Neural progenitor cell (in vitro differentiated cells): ENCODE measurements around the gene MAD2L1BP. TPM values are rescaled to one million over a fixed set of nuclear protein-coding genes. Genes with fewer than 3 reads are reported as not detected.

Experiments
- DNase-seq: peaks from one replicate; pipeline ENCODE4 v3.0.0-alpha.2; 2016; ENCODE audit warnings: low spot score
- H2AFZ ChIP-seq: fragments of 200-600 bp; sonication (generic); replicated peaks from 2 replicates; pipeline ENCODE4 v1.6.1; 2016; ENCODE audit warnings: antibody characterized with exemption
- H3F3A ChIP-seq: fragments of 200-600 bp; sonication (generic); 2 replicates; pipeline ENCODE4 v1.6.1; 2016; ENCODE audit warnings: antibody characterized with exemption, low read depth
- H3K27ac ChIP-seq: fragments of 200-600 bp; sonication (generic); 2 replicates; pipeline ENCODE4 v1.5.1; 2016; ENCODE audit warnings: mild to moderate bottlenecking
- H3K27me3 ChIP-seq: fragments of 200-600 bp; sonication (generic); 2 replicates; pipeline ENCODE4 v1.6.1; 2016; ENCODE audit warnings: mild to moderate bottlenecking, moderate library complexity
- H3K36me3 ChIP-seq: fragments of 200-600 bp; sonication (generic); 2 replicates; pipeline ENCODE4 v1.5.1; 2016
- H3K4me1 ChIP-seq: fragments of 200-600 bp; sonication (generic); 2 replicates; pipeline ENCODE4 v1.6.1; 2016; ENCODE audit warnings: mixed run types
- H3K4me2 ChIP-seq: fragments of 200-600 bp; sonication (generic); 2 replicates; pipeline ENCODE4 v1.6.1; 2016
- H3K4me3 ChIP-seq: fragments of 200-600 bp; sonication (generic); 2 replicates; pipeline ENCODE4 v1.5.1; 2016
- H3K79me2 ChIP-seq: fragments of 200-600 bp; sonication (generic); 2 replicates; pipeline ENCODE4 v1.6.1; 2016; ENCODE audit warnings: low read depth
- H3K9ac ChIP-seq: fragments of 200-600 bp; sonication (generic); 2 replicates; pipeline ENCODE4 v1.6.1; 2016
- H3K9me3 ChIP-seq: fragments of 200-600 bp; sonication (generic); 2 replicates; pipeline ENCODE4 v1.5.1; 2016; ENCODE audit warnings: low read depth
- H4K20me1 ChIP-seq: fragments of 200-600 bp; sonication (generic); 2 replicates; pipeline ENCODE4 v1.6.1; 2016; ENCODE audit warnings: low read depth
- H3K27ac Mint-ChIP-seq: 3 replicates; pipeline ENCODE4 v1.8.0; 2021; ENCODE audit warnings: mixed read lengths
- H3K27me3 Mint-ChIP-seq: 2 replicates; pipeline ENCODE4 v1.8.0; 2022; ENCODE audit warnings: low read depth, mild to moderate bottlenecking, inconsistent platforms, moderate library complexity, mixed read lengths; ENCODE audit not compliant: insufficient read depth
- H3K36me3 Mint-ChIP-seq: 3 replicates; pipeline ENCODE4 v1.8.0; 2021; ENCODE audit warnings: mixed read lengths
- H3K4me1 Mint-ChIP-seq: 3 replicates; pipeline ENCODE4 v1.8.0; 2021; ENCODE audit warnings: mixed read lengths
- H3K4me3 Mint-ChIP-seq: 3 replicates; pipeline ENCODE4 v1.8.0; 2021; ENCODE audit warnings: mild to moderate bottlenecking, moderate library complexity, mixed read lengths
- H3K9me3 Mint-ChIP-seq: 3 replicates; pipeline ENCODE4 v1.8.0; 2020; ENCODE audit warnings: mixed read lengths
- EZH2 ChIP-seq: fragments of 200-600 bp; sonication (generic); IDR thresholded peaks from 2 replicates; pipeline ENCODE4 v1.6.1; 2017; ENCODE audit warnings: antibody characterized with exemption, mild to moderate bottlenecking, moderate library complexity
- EZH2phosphoT487 ChIP-seq: fragments of 200-600 bp; sonication (generic); IDR thresholded peaks from 2 replicates; pipeline ENCODE4 v1.6.1; 2017; ENCODE audit warnings: antibody characterized with exemption
- total RNA-seq: library from RNA; depleted of rRNA; stranded (reverse); fragments of >200 nt; gene quantifications from 2 replicates; pipeline ENCODE4 v1.2.3, GENCODE V29; 2015; ENCODE audit warnings: low replicate concordance
- TF ChIP-seq, protein P1 (sequence below): fragments of 200-600 bp; sonication (generic); IDR thresholded peaks from 2 replicates; pipeline ENCODE4 v1.5.1; 2017; ENCODE audit warnings: antibody characterized with exemption, mild to moderate bottlenecking

The MAD2L1BP gene
- total RNA-seq, 1 donor from 2014 or later = 52.0 TPM

DNA sequence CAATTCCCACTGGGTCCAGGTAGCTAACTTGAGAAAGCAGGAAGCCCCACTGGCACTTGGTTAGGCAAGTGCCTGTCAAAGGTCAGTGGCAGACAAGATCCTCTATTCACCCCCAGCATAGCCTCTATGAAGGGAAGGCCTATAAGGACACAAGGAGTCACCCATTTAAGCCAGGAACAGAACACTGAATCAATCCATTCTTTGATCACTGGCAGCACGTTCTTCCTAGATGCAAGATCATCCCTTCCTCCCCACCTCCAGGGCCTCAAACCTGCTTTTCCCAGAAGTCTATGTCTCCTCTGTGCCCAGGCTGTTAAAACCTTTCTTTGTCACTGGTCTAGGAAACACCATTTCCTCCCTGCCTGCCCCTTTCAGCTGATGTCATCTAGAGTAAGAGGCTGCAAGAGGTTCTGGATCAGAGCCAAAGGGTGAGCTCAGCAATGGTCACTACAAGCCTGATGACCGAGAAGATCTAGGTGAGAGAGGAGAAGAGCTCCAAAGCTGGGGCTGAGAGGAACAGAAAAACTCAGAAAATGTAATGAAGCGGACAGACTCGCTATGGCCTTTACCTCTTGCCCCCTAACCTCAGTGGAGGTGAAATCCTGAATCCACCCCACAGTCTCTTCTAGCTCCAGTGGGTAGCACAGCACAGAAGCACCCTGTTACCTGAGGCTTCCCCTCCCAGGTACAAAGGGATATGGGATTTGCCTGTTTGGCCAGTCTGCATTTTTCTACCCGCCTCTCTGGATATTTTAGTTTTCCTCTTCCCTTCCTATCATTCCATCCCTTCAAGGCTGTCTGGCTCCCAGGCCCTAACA lies 8.4 kb upstream of the MAD2L1BP start:
- Histone ChIP-seq H3K79me2 (peaks cover 19% of the 10 kb centered on the region), H3K4me1 (peaks cover 3% of the 10 kb centered on the region), H4K20me1 (peaks cover 10% of the 10 kb centered on the region), H3K27ac (no peak overlapping the region), H3K36me3 (no peaks in the 10 kb centered on the region), H3K9ac (no peak overlapping the region), H3K4me3 (peak overlapping the region; percentile 89), H2AFZ (no peak overlapping the region), H3K9me3 (no peaks in the 10 kb centered on the region), H3K27me3 (no peaks in the 10 kb centered on the region), H3F3A (peaks cover 19% of the 10 kb centered on the region), H3K4me2 (peak overlapping the region; percentile 87)
- H3K4me3 Mint-ChIP-seq = peak overlapping the region; percentile 97
- H3K4me1 Mint-ChIP-seq = peaks cover 31% of the 10 kb centered on the region
- H3K27ac Mint-ChIP-seq = no peak overlapping the region
- TF ChIP-seq, protein P1, sequence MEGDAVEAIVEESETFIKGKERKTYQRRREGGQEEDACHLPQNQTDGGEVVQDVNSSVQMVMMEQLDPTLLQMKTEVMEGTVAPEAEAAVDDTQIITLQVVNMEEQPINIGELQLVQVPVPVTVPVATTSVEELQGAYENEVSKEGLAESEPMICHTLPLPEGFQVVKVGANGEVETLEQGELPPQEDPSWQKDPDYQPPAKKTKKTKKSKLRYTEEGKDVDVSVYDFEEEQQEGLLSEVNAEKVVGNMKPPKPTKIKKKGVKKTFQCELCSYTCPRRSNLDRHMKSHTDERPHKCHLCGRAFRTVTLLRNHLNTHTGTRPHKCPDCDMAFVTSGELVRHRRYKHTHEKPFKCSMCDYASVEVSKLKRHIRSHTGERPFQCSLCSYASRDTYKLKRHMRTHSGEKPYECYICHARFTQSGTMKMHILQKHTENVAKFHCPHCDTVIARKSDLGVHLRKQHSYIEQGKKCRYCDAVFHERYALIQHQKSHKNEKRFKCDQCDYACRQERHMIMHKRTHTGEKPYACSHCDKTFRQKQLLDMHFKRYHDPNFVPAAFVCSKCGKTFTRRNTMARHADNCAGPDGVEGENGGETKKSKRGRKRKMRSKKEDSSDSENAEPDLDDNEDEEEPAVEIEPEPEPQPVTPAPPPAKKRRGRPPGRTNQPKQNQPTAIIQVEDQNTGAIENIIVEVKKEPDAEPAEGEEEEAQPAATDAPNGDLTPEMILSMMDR = no peak
- TF ChIP-seq EZH2phosphoT487 (no peak), EZH2 (no peak)
- H3K9me3 Mint-ChIP-seq = no peaks in the 10 kb centered on the region
- H3K36me3 Mint-ChIP-seq = peaks cover 39% of the 10 kb centered on the region
- H3K27me3 Mint-ChIP-seq = no peaks in the 10 kb centered on the region
- DNase-seq = no peak

DNA sequence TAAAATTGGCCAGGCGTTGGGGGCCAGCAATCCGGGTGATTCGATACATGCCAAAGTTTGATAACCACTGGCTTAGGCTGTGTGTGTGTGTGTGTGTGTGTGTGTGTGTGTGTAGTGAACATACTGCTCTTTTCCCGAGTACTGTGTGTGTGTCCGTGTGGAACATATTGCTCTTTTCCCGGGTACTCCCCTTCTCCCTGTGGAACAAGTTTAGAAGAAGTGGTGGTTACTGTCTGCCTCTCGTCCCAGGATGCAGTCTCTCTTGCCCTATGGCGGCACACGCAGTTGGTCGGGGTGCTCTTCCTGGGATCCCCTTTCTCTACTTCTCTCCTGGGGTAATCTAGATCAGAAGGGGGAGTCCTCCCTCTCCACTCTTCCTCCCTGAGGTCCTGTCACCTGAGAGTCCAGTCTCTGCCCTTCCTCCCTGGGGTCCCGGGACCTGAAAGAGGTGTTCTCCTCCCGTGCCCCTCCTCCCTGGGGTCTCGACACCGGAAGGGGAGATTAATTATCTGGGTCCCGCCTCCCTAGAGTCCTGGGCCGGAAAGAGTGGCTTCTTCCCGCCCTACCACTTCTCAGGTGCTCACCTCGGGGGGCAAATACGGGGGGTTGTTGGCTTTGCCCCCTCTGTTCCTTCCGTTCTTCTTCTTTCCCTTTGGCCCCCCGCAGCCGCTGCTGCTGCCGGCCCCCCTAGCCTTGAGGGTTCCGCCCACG lies 7.1 kb upstream of the MAD2L1BP start:
- peaks cover 19% of the 10 kb centered on the region for H3K79me2 ChIP-seq
- peak; percentile 76 for DNase-seq
- no peaks in the 10 kb centered on the region for H3K27me3 ChIP-seq
- Mint-ChIP-seq H3K27me3 (no peaks in the 10 kb centered on the region), H3K36me3 (peaks cover 29% of the 10 kb centered on the region), H3K4me1 (peaks cover 31% of the 10 kb centered on the region), H3K27ac (peak overlapping the region; percentile 60), H3K9me3 (no peaks in the 10 kb centered on the region), H3K4me3 (peak overlapping the region; percentile 97)
- peaks cover 19% of the 10 kb centered on the region for H3F3A ChIP-seq
- H4K20me1 ChIP-seq = peaks cover 10% of the 10 kb centered on the region
- H3K36me3 ChIP-seq = no peaks in the 10 kb centered on the region
- peak overlapping the region; percentile 89 for H3K4me3 ChIP-seq
- H3K9ac ChIP-seq = peak overlapping the region; percentile 69
- TF ChIP-seq, protein P1 = no peak
- no peak for TF ChIP-seq EZH2phosphoT487
- no peak for TF ChIP-seq EZH2
- peaks cover 3% of the 10 kb centered on the region for H3K4me1 ChIP-seq
- no peaks in the 10 kb centered on the region for H3K9me3 ChIP-seq
- peak overlapping the region; percentile 87 for H3K4me2 ChIP-seq
- peak overlapping the region; percentile 46 for H2AFZ ChIP-seq
- H3K27ac ChIP-seq = peak overlapping the region; percentile 71

DNA sequence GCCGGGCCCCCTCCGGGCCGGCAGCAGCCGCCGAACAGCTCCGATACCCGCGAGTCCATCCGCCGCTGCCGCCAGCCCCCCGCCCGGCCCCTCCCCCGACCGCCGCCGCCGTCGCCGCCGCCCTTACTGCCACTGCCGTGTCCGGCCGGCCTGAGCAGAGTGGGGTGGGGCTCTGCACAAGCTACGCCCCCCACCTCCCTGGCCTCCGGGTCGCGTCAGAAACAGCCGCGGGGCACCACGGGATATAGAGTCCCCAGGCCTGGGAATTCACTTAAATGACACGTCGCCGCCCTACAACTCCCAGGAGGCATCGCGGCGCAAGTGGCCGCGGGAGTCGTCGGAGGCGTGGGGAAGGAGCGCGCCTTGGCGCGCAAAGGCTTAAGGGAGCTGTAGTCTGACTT lies 6.5 kb upstream of the MAD2L1BP start, which contains the start of gene GTPBP2:
TSS of gene GTPBP2 (minus strand) at position 161 of the 401 bp plus-strand sequence. CDS start at position 59, 102 bp downstream.
- Histone ChIP-seq H3K79me2 (peaks cover 19% of the 10 kb centered on the region), H3K9ac (peak within 1 kb of the TSS; percentile 69), H3K4me2 (peak within 1 kb of the TSS; percentile 87), H4K20me1 (peaks cover 10% of the 10 kb centered on the region), H3K36me3 (no peaks in the 10 kb centered on the region), H2AFZ (peak within 1 kb of the TSS; percentile 74), H3K4me3 (peak within 1 kb of the TSS; percentile 89), H3K4me1 (peaks cover 3% of the 10 kb centered on the region), H3K27me3 (no peaks in the 10 kb centered on the region), H3F3A (peaks cover 19% of the 10 kb centered on the region), H3K27ac (peak within 1 kb of the TSS; percentile 71), H3K9me3 (no peaks in the 10 kb centered on the region)
- Mint-ChIP-seq H3K9me3 (no peaks in the 10 kb centered on the region), H3K4me1 (peaks cover 31% of the 10 kb centered on the region), H3K4me3 (peak within 1 kb of the TSS; percentile 97), H3K27me3 (peaks cover 4% of the 10 kb centered on the region), H3K27ac (peak within 1 kb of the TSS; percentile 100), H3K36me3 (peaks cover 25% of the 10 kb centered on the region)
- TF ChIP-seq, protein P1 = no peak
- no peak for TF ChIP-seq EZH2
- peak; percentile 100 for DNase-seq
